A673 (cell line): ENCODE data around the gene DDX41. TPM values are rescaled to one million over a fixed set of nuclear protein-coding genes. Genes with fewer than 3 reads are reported as not detected.
A peak's percentile ranks its signal among the peaks of the same experiment; 100 is the strongest.

Source experiments
- BruUV-seq: library from RNA; stranded (reverse); fragments of 400-500 nt; replicated peaks from 2 replicates; lab custom pipeline; 2021; lab: Mats Ljungman, UMichigan
- CTCF ChIA-PET: fragments of 300-600 bp; sonication (Branson Sonifier 250); formaldehyde crosslinking; loops from one replicate; lab custom pipeline; 2022; ENCODE audit warnings: antibody characterized with exemption; lab: Charles Lee
- POLR2A ChIA-PET: fragments of 300-600 bp; sonication (Branson Sonifier 250); formaldehyde crosslinking; loops from one replicate; lab custom pipeline; 2022; ENCODE audit warnings: antibody characterized with exemption; ENCODE audit not compliant: low non-redundant PET; lab: Charles Lee
- DNase-seq: peaks from one replicate; pipeline ENCODE4 v3.0.0-alpha.2; 2015; ENCODE audit warnings: low spot score
- H3K27ac ChIP-seq: fragments of 200-600 bp; sonication (generic); 2 replicates; pipeline ENCODE4 v1.5.1; 2016; ENCODE audit warnings: mixed run types, low read depth, mild to moderate bottlenecking, mixed read lengths, antibody characterized with exemption, low read length; ENCODE audit not compliant: poor library complexity, severe bottlenecking
- H3K27me3 ChIP-seq: fragments of 200-600 bp; sonication (generic); replicated peaks from 2 replicates; pipeline ENCODE4 v1.6.1; 2017; ENCODE audit warnings: mixed run types, low read depth, mild to moderate bottlenecking, mixed read lengths, antibody characterized with exemption, low read length; ENCODE audit not compliant: insufficient read depth, poor library complexity
- H3K36me3 ChIP-seq: fragments of 200-600 bp; sonication (generic); 2 replicates; pipeline ENCODE4 v1.6.1; 2016; ENCODE audit warnings: mixed run types, mild to moderate bottlenecking, mixed read lengths, antibody characterized with exemption, low read length; ENCODE audit not compliant: insufficient read depth, poor library complexity, severe bottlenecking
- H3K4me1 ChIP-seq: fragments of 200-600 bp; sonication (generic); 2 replicates; pipeline ENCODE4 v1.6.1; 2017; ENCODE audit warnings: mixed run types, mild to moderate bottlenecking, mixed read lengths, antibody characterized with exemption, low read length; ENCODE audit not compliant: insufficient read depth, poor library complexity, severe bottlenecking
- H3K4me3 ChIP-seq: fragments of 200-600 bp; sonication (generic); 2 replicates; pipeline ENCODE4 v1.5.1; 2016; ENCODE audit warnings: low read depth, mixed run types, mild to moderate bottlenecking, mixed read lengths, low read length; ENCODE audit not compliant: poor library complexity, severe bottlenecking
- H3K9me3 ChIP-seq: fragments of 200-600 bp; sonication (generic); 2 replicates; pipeline ENCODE4 v1.6.1; 2016; ENCODE audit warnings: mixed run types, low read depth, mild to moderate bottlenecking, mixed read lengths, antibody characterized with exemption, low read length; ENCODE audit not compliant: poor library complexity, severe bottlenecking
- CTCF ChIP-seq: fragments of 300-800, 200-600 bp; sonication (generic); conservative IDR thresholded peaks from 2 replicates; pipeline ENCODE4 v1.5.1; 2017; ENCODE audit warnings: low read depth, mild to moderate bottlenecking, antibody characterized with exemption, low read length, moderate library complexity, mixed read lengths
- EZH2 ChIP-seq: fragments of 200-600 bp; sonication (generic); IDR thresholded peaks from 2 replicates; pipeline ENCODE4 v1.6.1; 2017; ENCODE audit warnings: borderline replicate concordance, low read depth, mild to moderate bottlenecking, mixed read lengths, antibody characterized with exemption, low read length; ENCODE audit not compliant: poor library complexity, severe bottlenecking
- intact Hi-C: fragments of 100-400 bp; cut with micrococcal nuclease; formaldehyde crosslinking; loops from one replicate; pipeline ENCODE4 v1.10.0; 2022; ENCODE audit not compliant: unreplicated experiment
- total RNA-seq: library from RNA; stranded (reverse); gene quantifications from 2 replicates; pipeline ENCODE4 v1.2.3, GENCODE V29; 2021

Gene DDX41
- total RNA-seq, 1 experiment from 2014 or later, result 82.3 TPM

DNA sequence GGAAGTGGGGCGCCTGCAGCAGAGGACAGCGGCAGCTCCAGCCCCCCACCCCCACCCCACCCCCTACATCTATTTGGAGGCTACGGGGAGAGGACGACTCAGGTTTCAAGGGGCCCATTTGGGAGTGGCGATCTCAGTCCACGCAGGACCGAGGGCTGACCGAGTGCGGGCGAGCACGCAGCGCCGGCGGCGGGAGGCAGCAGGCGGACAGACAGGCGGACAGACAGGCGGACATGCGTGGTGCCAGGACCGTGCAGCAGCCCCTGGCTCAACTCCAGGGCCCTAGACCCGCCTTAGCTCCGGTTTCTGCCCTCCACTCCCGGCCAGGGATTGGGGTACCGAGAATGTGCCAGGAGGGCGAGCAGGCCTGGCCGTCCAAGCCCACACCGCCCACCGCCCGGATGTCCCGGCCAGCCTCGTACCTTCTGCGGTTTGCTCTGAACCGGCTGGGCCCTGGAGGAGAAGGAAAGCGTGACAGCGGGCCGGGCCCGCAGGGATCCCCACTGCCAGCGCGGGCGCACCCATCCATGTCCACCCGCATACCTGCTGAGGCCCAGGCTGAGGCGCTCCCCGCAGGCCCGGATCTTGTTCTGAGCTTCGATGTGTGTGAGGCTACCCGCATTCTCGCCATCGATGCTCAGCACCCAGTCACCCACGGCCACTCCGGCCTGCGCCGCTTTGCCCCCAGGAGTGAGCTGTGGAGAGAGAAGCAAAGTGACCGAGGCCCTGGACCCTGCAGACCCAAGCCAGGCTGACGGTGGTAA is 24.6 kb downstream of the DDX41 start:
- TF ChIP-seq EZH2 (no peak), CTCF (no peak)
- intact Hi-C loops, result no loop called here

DNA sequence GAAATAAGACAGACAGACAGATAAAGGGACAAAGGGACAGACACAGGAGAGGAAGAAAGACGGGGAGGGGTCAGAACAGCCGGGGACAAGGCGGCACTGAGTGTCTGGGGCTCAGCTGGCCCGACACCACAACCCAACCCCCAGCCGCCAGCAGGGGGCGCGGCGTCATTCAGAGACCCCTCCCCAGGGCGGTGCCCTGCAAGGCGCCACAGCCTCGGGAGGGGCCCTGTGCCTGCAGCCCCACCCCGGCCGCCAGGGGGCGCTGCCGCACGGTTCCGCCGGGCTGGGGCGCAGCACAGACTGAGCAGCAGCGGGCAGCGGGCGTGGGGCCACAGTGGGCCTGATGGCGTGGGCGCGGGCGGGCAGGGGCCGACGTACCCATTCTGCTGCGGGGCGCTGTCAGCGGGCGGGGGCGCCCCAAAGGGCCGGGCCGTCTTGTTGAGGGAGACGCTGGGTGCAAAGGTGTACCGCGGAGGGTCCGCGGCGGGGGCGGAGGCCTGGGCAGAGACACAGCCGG is 25.3 kb downstream of the DDX41 start:
- peak; percentile 91 for DNase-seq
- Histone ChIP-seq H3K27me3 (no peaks in the 10 kb centered on the region), H3K36me3 (peaks cover 20% of the 10 kb centered on the region), H3K4me3 (peak overlapping the region; percentile 11), H3K4me1 (peaks cover 53% of the 10 kb centered on the region), H3K9me3 (no peaks in the 10 kb centered on the region), H3K27ac (peak overlapping the region; percentile 68)
- ChIA-PET POLR2A (no interaction called here), CTCF (interaction anchor here (0.6 kb wide), 1 partner anchor 25 kb away, joined by 3 read pairs; the partner anchor contains the start of gene DDX41)
- BruUV-seq, result no TSS peak
- intact Hi-C loops, result no loop called here
- TF ChIP-seq CTCF, result peak; percentile 83
- no peak for TF ChIP-seq EZH2

More for the DNA sequence above, 24.6 kb downstream of the DDX41 start:
- H3K9me3 ChIP-seq, result no peaks in the 10 kb centered on the region
- no peaks in the 10 kb centered on the region for H3K27me3 ChIP-seq
- DNase-seq, result no peak
- peaks cover 18% of the 10 kb centered on the region for H3K36me3 ChIP-seq
- H3K4me3 ChIP-seq, result no peak overlapping the region
- H3K4me1 ChIP-seq, result peaks cover 54% of the 10 kb centered on the region
- no peak overlapping the region for H3K27ac ChIP-seq
- CTCF ChIA-PET, result interaction anchor here (0.8 kb wide), 1 partner anchor 37 kb away, joined by 3 read pairs; no protein-coding TSS in a partner anchor
- no TSS peak for BruUV-seq
- POLR2A ChIA-PET, result interaction anchor here (0.6 kb wide), 1 partner anchor 12 kb away, joined by 3 read pairs; no protein-coding TSS in a partner anchor

DNA sequence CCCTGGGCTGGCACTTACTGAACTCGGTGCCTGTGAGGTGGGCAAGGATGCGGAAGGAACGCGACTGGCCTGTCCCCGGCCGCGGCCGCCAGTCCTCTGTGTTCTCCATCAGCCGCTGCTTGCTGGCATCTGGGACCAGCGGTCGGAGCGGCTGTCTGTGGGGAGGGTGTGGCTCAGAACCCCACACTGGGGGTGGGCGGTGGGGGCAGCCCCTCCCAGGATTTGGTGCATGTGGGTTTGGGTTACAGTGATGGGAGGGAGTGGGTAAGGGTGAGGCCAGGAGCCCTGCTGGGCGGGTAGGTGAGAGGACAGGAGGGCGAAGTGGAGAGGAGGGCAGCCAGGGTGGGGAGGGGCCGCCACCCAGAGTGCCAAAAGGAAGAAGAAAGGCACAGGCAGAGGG is 25.8 kb downstream of the DDX41 start:
- CTCF ChIA-PET, result interaction anchor here (0.6 kb wide), 1 partner anchor 26 kb away, joined by 3 read pairs; the partner anchor contains the start of gene DDX41
- no peak for DNase-seq
- BruUV-seq, result no TSS peak
- intact Hi-C loops, result no loop called here
- no peaks in the 10 kb centered on the region for H3K9me3 ChIP-seq
- H3K4me3 ChIP-seq, result peak overlapping the region; percentile 11
- TF ChIP-seq EZH2 (no peak), CTCF (no peak)
- no peaks in the 10 kb centered on the region for H3K27me3 ChIP-seq
- POLR2A ChIA-PET, result no interaction called here
- peaks cover 48% of the 10 kb centered on the region for H3K4me1 ChIP-seq
- peaks cover 24% of the 10 kb centered on the region for H3K36me3 ChIP-seq
- H3K27ac ChIP-seq, result peak overlapping the region; percentile 68
